SK-N-MC (cell line): ENCODE results near the gene HERC4.

ENCODE experiments used
- EZH2 ChIP-seq: fragments of 200-600 bp; sonication (generic); IDR thresholded peaks from one replicate; pipeline ENCODE4 v1.6.1; 2017; ENCODE audit warnings: antibody characterized with exemption
- POLR2AphosphoS5 ChIP-seq: IDR thresholded peaks from 2 replicates; pipeline ENCODE4 v1.6.1; 2012; ENCODE audit warnings: mild to moderate bottlenecking, low read depth, low read length, borderline replicate concordance

- no peak for TF ChIP-seq EZH2
- no peak for TF ChIP-seq POLR2AphosphoS5
Observed at GRCh38 chr10:67976292-67977245, 98.5 kb downstream of the HERC4 start.
